Measurements from ENCODE around the gene MICU1. TPM values are rescaled to one million over a fixed set of nuclear protein-coding genes. Genes with fewer than 3 reads are reported as not detected.
"Not testable (repeated sequence)": the region's sequence is repeated elsewhere in the genome, so short reads cannot be mapped to it uniquely, and the experiment has no call there.

MICU1 gene
- total RNA-seq, 2 experiments from 2014 or later: 27.2 to 33.6 TPM

GRCh38 chr10:72328829-72329204 lies 297.1 kb downstream of the MICU1 start:
- Histone ChIP-seq H3K4me2 (ENCODE audit: low read length) (peak overlapping the region; percentile 56), H3K4me1 (ENCODE audit: insufficient read depth, low read length, poor library complexity, severe bottlenecking) (peaks cover 66% of the 10 kb centered on the region), H3K9me3 (ENCODE audit: low read length) (no peaks in the 10 kb centered on the region), H3K4me3 (ENCODE audit: low read depth, low read length, poor library complexity, severe bottlenecking) (peak overlapping the region; percentile 19), H4K20me1 (ENCODE audit: insufficient read depth, low read length) (no peaks in the 10 kb centered on the region), H3K36me3 (ENCODE audit: insufficient read depth, low read length) (peaks cover 8% of the 10 kb centered on the region; the same call in 1 of the 2 replicates), H3K9me2 (ENCODE audit: insufficient read depth, low read length) (no peaks in the 10 kb centered on the region), H3K79me2 (ENCODE audit: insufficient read depth, low read depth, low read length) (no peaks in the 10 kb centered on the region), H2AFZ (ENCODE audit: low read length) (peak overlapping the region; percentile 39; the same call in 1 of the 2 replicates), H3K27ac (ENCODE audit: low read depth, low read length, poor library complexity, severe bottlenecking) (peak overlapping the region; percentile 80)
- peak; percentile 59 for DNase-seq (ENCODE audit: low spot score)
- BruUV-seq (replicated peaks): no TSS peak
- intact Hi-C loops (cut with micrococcal nuclease; ENCODE audit: unreplicated experiment): loop anchor here (1.0 to 2.0 kb wide), 2 partner anchors 202 to 281 kb away; no protein-coding TSS in a partner anchor
- POLR2A ChIA-PET: interaction anchor here (0.6 to 2.5 kb wide), 7 partner anchors 9 to 715 kb away, joined by 3 to 35 read pairs (median 3); no protein-coding TSS in a partner anchor
- CTCF ChIA-PET (ENCODE audit: unreplicated experiment): interaction anchor here (0.6 kb wide), 1 partner anchor 598 kb away, joined by 5 read pairs; no protein-coding TSS in a partner anchor
- TF ChIP-seq EZH2phosphoT487 (IDR thresholded peaks at IDR 0.05; ENCODE audit: borderline replicate concordance, low read depth, low read length): no peak
- no peak for TF ChIP-seq CTCF (conservative IDR thresholded peaks at IDR 0.05; ENCODE audit: low read length)

GRCh38 chr10:72328045-72328828 lies 297.6 kb downstream of the MICU1 start:
- Histone ChIP-seq H3K79me2 (ENCODE audit: insufficient read depth, low read depth, low read length) (no peaks in the 10 kb centered on the region), H2AFZ (ENCODE audit: low read length) (peak overlapping the region; percentile 39; the same call in 1 of the 2 replicates), H3K9me2 (ENCODE audit: insufficient read depth, low read length) (no peaks in the 10 kb centered on the region), H3K9me3 (ENCODE audit: low read length) (no peaks in the 10 kb centered on the region), H3K4me2 (ENCODE audit: low read length) (peak overlapping the region; percentile 56), H3K4me1 (ENCODE audit: insufficient read depth, low read length, poor library complexity, severe bottlenecking) (peaks cover 66% of the 10 kb centered on the region), H3K4me3 (ENCODE audit: low read depth, low read length, poor library complexity, severe bottlenecking) (no peak overlapping the region), H3K36me3 (ENCODE audit: insufficient read depth, low read length) (peaks cover 3% of the 10 kb centered on the region; the same call in 1 of the 2 replicates), H3K27ac (ENCODE audit: low read depth, low read length, poor library complexity, severe bottlenecking) (peak overlapping the region; percentile 80), H4K20me1 (ENCODE audit: insufficient read depth, low read length) (no peaks in the 10 kb centered on the region)
- no TSS peak for BruUV-seq (replicated peaks)
- DNase-seq (ENCODE audit: low spot score): peak; percentile 68
- peak; percentile 87 for TF ChIP-seq CTCF (conservative IDR thresholded peaks at IDR 0.05; ENCODE audit: low read length)
- TF ChIP-seq EZH2phosphoT487 (IDR thresholded peaks at IDR 0.05; ENCODE audit: borderline replicate concordance, low read depth, low read length): no peak
- intact Hi-C loops (cut with micrococcal nuclease; ENCODE audit: unreplicated experiment): loop anchor here (1.0 to 2.0 kb wide), 2 partner anchors 201 to 280 kb away; no protein-coding TSS in a partner anchor
- CTCF ChIA-PET (ENCODE audit: unreplicated experiment): interaction anchor here (0.6 kb wide), 1 partner anchor 597 kb away, joined by 5 read pairs; no protein-coding TSS in a partner anchor
- POLR2A ChIA-PET: interaction anchor here (0.6 to 2.5 kb wide), 5 partner anchors 8 to 67 kb away, joined by 3 to 35 read pairs (median 4); no protein-coding TSS in a partner anchor

GRCh38 chr10:72326665-72327603 lies 298.9 kb downstream of the MICU1 start:
- H3K9me2 ChIP-seq (ENCODE audit: insufficient read depth, low read length); H3K79me2 ChIP-seq (ENCODE audit: insufficient read depth, low read depth, low read length); H3K27ac ChIP-seq (ENCODE audit: low read depth, low read length, poor library complexity, severe bottlenecking); DNase-seq (ENCODE audit: low spot score); H3K9me3 ChIP-seq (ENCODE audit: low read length); intact Hi-C loops (cut with micrococcal nuclease; ENCODE audit: unreplicated experiment); H3K4me2 ChIP-seq (ENCODE audit: low read length); H2AFZ ChIP-seq (ENCODE audit: low read length); H3K4me3 ChIP-seq (ENCODE audit: low read depth, low read length, poor library complexity, severe bottlenecking); H3K36me3 ChIP-seq (ENCODE audit: insufficient read depth, low read length); H4K20me1 ChIP-seq (ENCODE audit: insufficient read depth, low read length): not testable (repeated sequence)
- ChIA-PET POLR2A (interaction anchor here (0.9 to 1.2 kb wide), 3 partner anchors 79 to 455 kb away, joined by 3 read pairs; no protein-coding TSS in a partner anchor), CTCF (ENCODE audit: unreplicated experiment) (interaction anchor here (0.6 to 1.2 kb wide), 2 partner anchors 29 to 40 kb away, joined by 3 to 4 read pairs; no protein-coding TSS in a partner anchor)
- TSS peak; percentile 91 for BruUV-seq (replicated peaks)
- peaks cover 66% of the 10 kb centered on the region for H3K4me1 ChIP-seq (ENCODE audit: insufficient read depth, low read length, poor library complexity, severe bottlenecking)

- H3K4me3 ChIP-seq (ENCODE audit: low read depth, low read length, poor library complexity, severe bottlenecking); BruUV-seq (replicated peaks); H4K20me1 ChIP-seq (ENCODE audit: insufficient read depth, low read length); H3K79me2 ChIP-seq (ENCODE audit: insufficient read depth, low read depth, low read length); intact Hi-C loops (cut with micrococcal nuclease; ENCODE audit: unreplicated experiment); H3K27ac ChIP-seq (ENCODE audit: low read depth, low read length, poor library complexity, severe bottlenecking); H2AFZ ChIP-seq (ENCODE audit: low read length); CTCF ChIA-PET (ENCODE audit: unreplicated experiment); H3K9me2 ChIP-seq (ENCODE audit: insufficient read depth, low read length); DNase-seq (ENCODE audit: low spot score); H3K36me3 ChIP-seq (ENCODE audit: insufficient read depth, low read length); H3K4me2 ChIP-seq (ENCODE audit: low read length); H3K9me3 ChIP-seq (ENCODE audit: low read length): not testable (repeated sequence)
- peaks cover 66% of the 10 kb centered on the region for H3K4me1 ChIP-seq (ENCODE audit: insufficient read depth, low read length, poor library complexity, severe bottlenecking)
- POLR2A ChIA-PET: interaction anchor here (1.2 kb wide), 1 partner anchor 77 kb away, joined by 3 read pairs; no protein-coding TSS in a partner anchor
These were observed 300.4 kb downstream of the MICU1 start for GRCh38 chr10:72325243-72326175.

Data from OCI-LY7 (cell line).